ENCODE measurements around the gene POFUT1. TPM values are rescaled to one million over a fixed set of nuclear protein-coding genes. Genes with fewer than 3 reads are reported as not detected.

The POFUT1 gene
- total RNA-seq, 1 experiment from 2014 or later: 41.9 TPM

GRCh38 chr20:32179515-32179914 is 28.2 kb upstream of the POFUT1 start:
- TF ChIP-seq CTCF (conservative IDR thresholded peaks at IDR 0.05; ENCODE audit: low read depth, low read length) (no peak), EZH2 (IDR thresholded peaks at IDR 0.05; ENCODE audit: low read length, unreplicated experiment) (no peak), EZH2phosphoT487 (IDR thresholded peaks at IDR 0.05; ENCODE audit: borderline replicate concordance, low read length) (no peak)
- Histone ChIP-seq H3K4me2 (ENCODE audit: low read length) (no peak overlapping the region), H3K4me1 (ENCODE audit: insufficient read depth, low read length) (no peaks in the 10 kb centered on the region), H2AFZ (ENCODE audit: low read length) (no peak overlapping the region), H3K9me2 (replicated peaks; ENCODE audit: low read length) (no peaks in the 10 kb centered on the region), H3K9me3 (ENCODE audit: low read length) (no peaks in the 10 kb centered on the region), H3K27ac (ENCODE audit: low read length) (no peak overlapping the region), H3F3A (ENCODE audit: low read length, unreplicated experiment) (no peaks in the 10 kb centered on the region), H3K9ac (ENCODE audit: low read length) (no peak overlapping the region), H3K36me3 (ENCODE audit: low read depth, low read length) (no peaks in the 10 kb centered on the region), H3K4me3 (ENCODE audit: low read length) (no peak overlapping the region), H4K20me1 (ENCODE audit: low read length) (no peaks in the 10 kb centered on the region), H3K79me2 (ENCODE audit: low read length) (no peaks in the 10 kb centered on the region), H3K27me3 (ENCODE audit: low read length) (no peaks in the 10 kb centered on the region)
- ChIA-PET POLR2A (ENCODE audit: unreplicated experiment) (no interaction called here), CTCF (no interaction called here)
- no peak for ATAC-seq
- intact Hi-C loops (cut with micrococcal nuclease): no loop called here
- no TSS peak for BruUV-seq (replicated peaks)
- DNase-seq: no peak

- CTCF ChIA-PET: no interaction called here
- TF ChIP-seq EZH2phosphoT487 (IDR thresholded peaks at IDR 0.05; ENCODE audit: borderline replicate concordance, low read length) (no peak), CTCF (conservative IDR thresholded peaks at IDR 0.05; ENCODE audit: low read depth, low read length) (no peak), EZH2 (IDR thresholded peaks at IDR 0.05; ENCODE audit: low read length, unreplicated experiment) (no peak)
Observed at GRCh38 chr20:32179934-32180333, 27.7 kb upstream of the POFUT1 start.

GRCh38 chr20:32181606-32182005 is 26.1 kb upstream of the POFUT1 start:
- H4K20me1 ChIP-seq (ENCODE audit: low read length): no peaks in the 10 kb centered on the region
- ATAC-seq: no peak
- ChIA-PET CTCF (no interaction called here), POLR2A (ENCODE audit: unreplicated experiment) (no interaction called here)
- no peak overlapping the region for H3K4me2 ChIP-seq (ENCODE audit: low read length)
- H3K9ac ChIP-seq (ENCODE audit: low read length): no peak overlapping the region
- no peaks in the 10 kb centered on the region for H3K9me3 ChIP-seq (ENCODE audit: low read length)
- no peaks in the 10 kb centered on the region for H3K79me2 ChIP-seq (ENCODE audit: low read length)
- no peak overlapping the region for H2AFZ ChIP-seq (ENCODE audit: low read length)
- H3K9me2 ChIP-seq (replicated peaks; ENCODE audit: low read length): no peaks in the 10 kb centered on the region
- no peak overlapping the region for H3K4me3 ChIP-seq (ENCODE audit: low read length)
- no peak overlapping the region for H3K27ac ChIP-seq (ENCODE audit: low read length)
- no peak for DNase-seq
- H3K27me3 ChIP-seq (ENCODE audit: low read length): no peaks in the 10 kb centered on the region
- intact Hi-C loops (cut with micrococcal nuclease): no loop called here
- BruUV-seq (replicated peaks): no TSS peak
- H3K4me1 ChIP-seq (ENCODE audit: insufficient read depth, low read length): no peaks in the 10 kb centered on the region
- TF ChIP-seq EZH2phosphoT487 (IDR thresholded peaks at IDR 0.05; ENCODE audit: borderline replicate concordance, low read length): no peak
- no peak for TF ChIP-seq CTCF (conservative IDR thresholded peaks at IDR 0.05; ENCODE audit: low read depth, low read length)
- no peak for TF ChIP-seq EZH2 (IDR thresholded peaks at IDR 0.05; ENCODE audit: low read length, unreplicated experiment)
- no peaks in the 10 kb centered on the region for H3F3A ChIP-seq (ENCODE audit: low read length, unreplicated experiment)
- no peaks in the 10 kb centered on the region for H3K36me3 ChIP-seq (ENCODE audit: low read depth, low read length)

More at GRCh38 chr20:32179934-32180333, 27.7 kb upstream of the POFUT1 start:
- H4K20me1 ChIP-seq (ENCODE audit: low read length): no peaks in the 10 kb centered on the region
- H2AFZ ChIP-seq (ENCODE audit: low read length): no peak overlapping the region
- BruUV-seq (replicated peaks): no TSS peak
- H3F3A ChIP-seq (ENCODE audit: low read length, unreplicated experiment): no peaks in the 10 kb centered on the region
- no peaks in the 10 kb centered on the region for H3K27me3 ChIP-seq (ENCODE audit: low read length)
- no peak overlapping the region for H3K4me2 ChIP-seq (ENCODE audit: low read length)
- no peak for ATAC-seq
- H3K4me3 ChIP-seq (ENCODE audit: low read length): no peak overlapping the region
- H3K79me2 ChIP-seq (ENCODE audit: low read length): no peaks in the 10 kb centered on the region
- H3K27ac ChIP-seq (ENCODE audit: low read length): no peak overlapping the region
- DNase-seq: no peak
- POLR2A ChIA-PET (ENCODE audit: unreplicated experiment): interaction anchor here (0.7 kb wide), 1 partner anchor 451 kb away, joined by 4 read pairs; no protein-coding TSS in a partner anchor
- no peaks in the 10 kb centered on the region for H3K9me2 ChIP-seq (replicated peaks; ENCODE audit: low read length)
- no peaks in the 10 kb centered on the region for H3K9me3 ChIP-seq (ENCODE audit: low read length)
- H3K4me1 ChIP-seq (ENCODE audit: insufficient read depth, low read length): no peaks in the 10 kb centered on the region
- no peak overlapping the region for H3K9ac ChIP-seq (ENCODE audit: low read length)
- H3K36me3 ChIP-seq (ENCODE audit: low read depth, low read length): no peaks in the 10 kb centered on the region
- intact Hi-C loops (cut with micrococcal nuclease): no loop called here
